ENCODE measurements around the gene NTHL1.

Gene NTHL1

DNA sequence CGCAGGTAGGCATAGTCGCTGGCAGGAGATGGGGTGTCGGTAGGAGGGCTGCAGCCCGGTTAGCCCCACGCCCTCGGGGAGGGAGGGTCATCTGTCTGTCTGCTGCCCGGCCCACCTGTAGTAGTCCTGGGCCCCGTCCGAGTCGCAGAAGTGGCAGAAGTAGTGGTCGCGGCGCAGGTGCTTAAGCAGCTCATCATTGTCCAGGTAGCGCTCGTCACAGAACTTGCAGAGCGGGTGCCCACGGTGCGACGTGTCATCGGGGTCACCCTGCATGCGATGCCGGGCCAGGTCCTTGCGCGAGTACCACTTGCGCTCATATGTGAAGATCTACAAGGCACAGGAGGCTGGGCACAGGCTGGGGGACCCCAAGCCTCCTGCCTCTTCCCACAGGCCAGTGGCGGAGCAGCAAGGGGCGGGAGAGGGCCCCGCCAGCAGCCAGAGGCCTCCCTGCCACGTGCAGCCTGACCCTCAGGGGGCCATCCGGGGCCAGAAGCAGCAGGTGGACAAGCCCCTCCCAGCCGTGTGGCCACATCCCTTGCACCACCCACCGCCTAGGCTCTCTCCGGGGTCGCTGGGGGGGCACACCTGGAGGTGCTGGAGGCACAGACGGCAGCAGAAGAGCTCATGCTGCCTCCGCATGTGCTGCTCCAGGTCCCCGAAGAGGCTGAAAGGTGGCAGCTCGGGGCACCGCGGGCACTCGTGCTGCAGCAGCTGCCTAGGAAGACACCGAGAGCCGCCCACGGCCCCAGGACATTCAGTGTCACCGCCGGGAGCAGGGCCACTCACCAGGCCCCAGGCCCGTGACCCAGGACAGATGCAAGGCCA, 45.0 kb downstream of the NTHL1 start:
- H3K9ac ChIP-seq (ENCODE audit: low read length) = no peak overlapping the region
- H3K27me3 ChIP-seq (ENCODE audit: control insufficient read depth, insufficient read depth, low read length) = no peaks in the 10 kb centered on the region
- no peak overlapping the region for H3K27ac ChIP-seq (ENCODE audit: low read depth, low read length)
- H3K4me1 ChIP-seq (ENCODE audit: control insufficient read depth, insufficient read depth, low read length) = peaks cover 13% of the 10 kb centered on the region
- peaks cover 31% of the 10 kb centered on the region for H3K36me3 ChIP-seq (ENCODE audit: control insufficient read depth, insufficient read depth, low read length)
- no peak overlapping the region for H3K4me3 ChIP-seq (ENCODE audit: low read length)

DNA sequence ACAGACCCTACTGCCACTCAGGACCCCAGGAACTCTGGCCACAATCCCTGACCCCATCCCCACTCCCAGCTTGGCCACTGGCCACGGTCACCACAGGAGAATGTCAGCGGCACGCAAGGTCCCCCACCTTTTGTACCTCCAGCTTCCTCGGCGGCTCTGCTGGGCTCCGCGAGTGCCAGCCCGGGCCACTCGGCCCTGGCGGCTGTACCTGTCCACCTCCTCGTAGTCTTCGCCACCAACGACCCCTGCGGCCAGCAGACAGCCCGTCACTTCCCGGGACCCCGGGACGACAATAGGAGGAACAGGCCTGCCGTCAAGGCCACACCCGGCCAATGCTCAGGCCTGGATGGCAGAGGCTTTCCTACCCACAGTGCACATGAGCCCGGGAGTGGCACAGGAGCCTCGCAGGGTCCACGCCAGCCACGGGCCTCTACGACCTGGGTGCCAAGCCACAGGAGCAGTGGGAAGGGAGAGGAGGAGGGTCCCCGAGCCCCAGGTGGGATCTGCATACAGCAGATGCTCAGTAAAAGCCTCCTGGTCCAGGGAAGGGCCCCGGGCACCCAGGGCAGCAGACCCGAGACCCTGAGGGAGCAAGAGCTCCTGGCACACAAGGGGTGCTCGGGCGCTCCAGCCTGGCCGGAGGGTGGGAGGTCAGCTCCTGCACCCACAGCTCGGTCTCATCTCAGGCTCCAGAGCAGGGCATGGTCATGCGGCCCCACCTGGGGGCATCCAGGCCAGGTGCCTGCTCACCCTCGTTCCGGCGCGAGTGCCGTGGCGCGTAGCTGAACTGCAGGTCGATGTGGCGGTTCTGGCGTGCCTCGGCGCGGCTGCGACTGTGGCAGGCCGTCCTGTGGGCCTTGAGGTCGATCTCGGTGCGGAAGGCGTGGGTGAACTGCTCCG, 45.9 kb downstream of the NTHL1 start:
- H3K9ac ChIP-seq (ENCODE audit: low read length) = no peak overlapping the region
- no peak overlapping the region for H3K4me3 ChIP-seq (ENCODE audit: low read length)
- no peak overlapping the region for H3K27ac ChIP-seq (ENCODE audit: low read depth, low read length)
- peaks cover 30% of the 10 kb centered on the region for H3K36me3 ChIP-seq (ENCODE audit: control insufficient read depth, insufficient read depth, low read length)
- H3K27me3 ChIP-seq (ENCODE audit: control insufficient read depth, insufficient read depth, low read length) = no peaks in the 10 kb centered on the region
- H3K4me1 ChIP-seq (ENCODE audit: control insufficient read depth, insufficient read depth, low read length) = peaks cover 14% of the 10 kb centered on the region

DNA sequence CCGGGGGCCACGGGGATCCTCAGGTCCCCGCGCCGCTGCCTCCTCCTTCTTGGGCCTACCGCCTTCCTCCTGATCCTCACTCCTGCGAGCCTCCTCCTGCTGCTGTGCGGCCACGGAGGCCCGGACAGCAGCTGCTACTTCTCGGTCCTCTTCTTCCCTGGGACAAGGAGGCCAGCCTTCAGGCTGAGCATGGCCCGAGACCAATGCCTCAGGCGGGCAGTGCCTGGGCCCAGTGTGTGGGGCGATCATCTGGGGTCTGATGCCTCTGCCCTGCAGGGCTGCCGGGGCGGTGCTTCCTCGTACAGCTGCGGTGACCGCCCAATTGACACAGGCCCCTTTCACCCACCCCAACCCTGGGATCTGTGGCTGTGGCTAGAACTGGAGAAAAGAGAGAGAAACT, 46.6 kb downstream of the NTHL1 start:
- Histone ChIP-seq H3K27ac (ENCODE audit: low read depth, low read length) (no peak overlapping the region), H3K36me3 (ENCODE audit: control insufficient read depth, insufficient read depth, low read length) (peaks cover 30% of the 10 kb centered on the region), H3K27me3 (ENCODE audit: control insufficient read depth, insufficient read depth, low read length) (no peaks in the 10 kb centered on the region), H3K4me3 (ENCODE audit: low read length) (no peak overlapping the region), H3K9ac (ENCODE audit: low read length) (no peak overlapping the region), H3K4me1 (ENCODE audit: control insufficient read depth, insufficient read depth, low read length) (peaks cover 14% of the 10 kb centered on the region)

DNA sequence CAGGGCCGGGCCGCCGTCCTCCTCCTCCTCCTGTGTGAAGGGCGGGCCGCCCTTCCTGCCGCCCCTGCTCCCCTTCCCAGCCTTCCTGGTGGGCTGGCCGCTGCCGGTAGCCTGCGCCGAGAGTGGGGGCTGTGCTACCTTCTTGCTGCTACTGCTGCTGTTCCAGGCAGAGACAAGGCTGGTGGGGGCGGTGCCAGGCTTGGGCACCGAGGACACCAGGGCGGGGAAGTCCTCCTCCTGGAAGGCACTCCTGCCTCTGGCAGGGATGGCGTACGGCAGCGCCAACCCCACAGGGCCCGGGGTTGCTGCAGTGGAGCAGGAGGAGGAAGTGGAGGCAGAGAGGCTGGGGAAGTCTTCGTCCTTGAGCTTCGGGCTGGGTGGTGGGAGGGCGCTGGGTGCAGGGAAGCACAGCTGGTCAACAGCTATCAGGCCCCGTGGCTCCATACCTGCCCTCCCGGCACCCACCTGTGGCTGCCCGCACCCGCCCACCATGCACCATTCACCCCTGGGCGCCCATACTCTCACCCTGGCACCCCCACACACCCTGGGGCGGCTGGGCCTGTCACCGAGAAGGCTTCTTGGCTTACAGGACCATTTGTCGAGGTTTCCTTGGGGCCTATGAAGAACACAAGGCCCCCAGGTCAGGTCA, 47.6 kb downstream of the NTHL1 start:
- H3K27ac ChIP-seq (ENCODE audit: low read depth, low read length) = no peak overlapping the region
- no peak overlapping the region for H3K4me3 ChIP-seq (ENCODE audit: low read length)
- peaks cover 30% of the 10 kb centered on the region for H3K36me3 ChIP-seq (ENCODE audit: control insufficient read depth, insufficient read depth, low read length)
- H3K4me1 ChIP-seq (ENCODE audit: control insufficient read depth, insufficient read depth, low read length) = peaks cover 13% of the 10 kb centered on the region
- no peak overlapping the region for H3K9ac ChIP-seq (ENCODE audit: low read length)
- H3K27me3 ChIP-seq (ENCODE audit: control insufficient read depth, insufficient read depth, low read length) = no peaks in the 10 kb centered on the region

DNA sequence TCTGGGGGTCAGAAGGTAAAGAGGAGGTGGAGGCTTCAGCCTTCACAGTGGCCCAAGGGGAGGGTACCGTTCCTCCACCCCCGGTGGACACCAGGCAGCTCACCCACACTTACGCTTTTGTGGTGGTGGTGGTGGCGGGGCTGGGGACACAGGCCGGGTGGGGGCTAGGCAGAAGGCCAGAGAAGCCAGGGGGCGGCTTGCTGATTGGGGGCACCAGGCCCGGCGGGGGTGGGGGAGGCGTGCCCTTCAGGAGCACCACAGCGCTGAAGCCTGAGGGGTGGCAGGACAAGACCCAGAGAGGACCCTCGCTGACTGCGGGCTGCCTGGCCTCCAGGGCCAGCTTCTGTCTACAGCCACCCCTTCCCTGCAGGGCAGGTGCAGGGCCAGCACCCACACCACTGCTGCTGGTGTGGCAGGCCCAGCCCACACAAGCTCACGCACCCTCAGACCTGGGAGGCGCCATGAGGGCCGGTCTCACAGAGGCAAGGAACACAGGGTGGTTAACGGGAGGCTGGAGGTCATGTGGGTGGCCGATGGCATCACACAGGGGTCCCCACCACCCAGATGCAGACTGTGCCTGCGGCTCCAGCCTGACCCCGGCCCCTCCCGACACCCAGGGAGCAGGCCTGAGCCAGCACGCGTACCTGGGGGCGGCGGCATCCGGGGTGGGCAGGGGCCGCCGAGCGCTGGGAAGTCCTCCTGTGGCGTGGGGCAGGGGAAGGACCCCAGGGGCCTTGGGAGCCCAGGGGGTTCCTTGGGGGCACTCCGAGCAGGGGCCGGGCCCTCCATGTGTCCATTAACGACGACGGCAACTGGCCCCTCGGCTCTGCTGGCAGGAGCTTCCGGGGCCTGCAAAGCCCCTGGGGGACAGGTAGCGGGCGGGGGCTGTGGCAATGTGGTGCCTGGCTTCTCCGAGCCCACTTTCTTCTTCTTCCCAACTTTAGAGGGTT, 48.5 kb downstream of the NTHL1 start:
- peaks cover 30% of the 10 kb centered on the region for H3K36me3 ChIP-seq (ENCODE audit: control insufficient read depth, insufficient read depth, low read length)
- H3K9ac ChIP-seq (ENCODE audit: low read length) = no peak overlapping the region
- H3K4me3 ChIP-seq (ENCODE audit: low read length) = no peak overlapping the region
- no peak overlapping the region for H3K27ac ChIP-seq (ENCODE audit: low read depth, low read length)
- peaks cover 8% of the 10 kb centered on the region for H3K4me1 ChIP-seq (ENCODE audit: control insufficient read depth, insufficient read depth, low read length)
- H3K27me3 ChIP-seq (ENCODE audit: control insufficient read depth, insufficient read depth, low read length) = no peaks in the 10 kb centered on the region

DNA sequence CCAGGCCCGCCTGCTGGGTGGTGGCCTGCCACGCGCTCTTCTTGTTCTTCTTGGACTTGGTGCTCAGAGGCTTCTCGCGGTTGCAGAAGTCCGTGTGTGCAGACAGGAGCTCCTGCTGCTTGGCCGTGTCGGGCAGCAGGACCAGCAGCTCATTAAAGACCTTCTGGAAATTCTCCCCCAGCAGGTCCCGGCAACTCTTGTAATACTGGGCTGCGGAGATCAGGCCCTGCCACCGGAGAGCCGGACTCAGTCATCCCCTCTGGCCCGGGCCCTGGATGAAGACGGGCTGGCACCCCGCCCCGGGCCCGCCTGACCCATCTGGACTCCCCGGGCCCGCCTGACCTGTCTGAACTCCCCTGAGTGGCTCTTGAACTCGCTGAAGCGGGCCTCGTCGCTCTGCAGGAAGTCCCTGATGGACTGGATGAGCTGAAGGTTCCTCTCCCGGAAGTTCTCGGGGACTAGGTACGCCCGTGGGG, 49.2 kb downstream of the NTHL1 start:
- H3K9ac ChIP-seq (ENCODE audit: low read length) = no peak overlapping the region
- no peak overlapping the region for H3K27ac ChIP-seq (ENCODE audit: low read depth, low read length)
- H3K27me3 ChIP-seq (ENCODE audit: control insufficient read depth, insufficient read depth, low read length) = no peaks in the 10 kb centered on the region
- peaks cover 5% of the 10 kb centered on the region for H3K4me1 ChIP-seq (ENCODE audit: control insufficient read depth, insufficient read depth, low read length)
- no peak overlapping the region for H3K4me3 ChIP-seq (ENCODE audit: low read length)
- peaks cover 29% of the 10 kb centered on the region for H3K36me3 ChIP-seq (ENCODE audit: control insufficient read depth, insufficient read depth, low read length)

DNA sequence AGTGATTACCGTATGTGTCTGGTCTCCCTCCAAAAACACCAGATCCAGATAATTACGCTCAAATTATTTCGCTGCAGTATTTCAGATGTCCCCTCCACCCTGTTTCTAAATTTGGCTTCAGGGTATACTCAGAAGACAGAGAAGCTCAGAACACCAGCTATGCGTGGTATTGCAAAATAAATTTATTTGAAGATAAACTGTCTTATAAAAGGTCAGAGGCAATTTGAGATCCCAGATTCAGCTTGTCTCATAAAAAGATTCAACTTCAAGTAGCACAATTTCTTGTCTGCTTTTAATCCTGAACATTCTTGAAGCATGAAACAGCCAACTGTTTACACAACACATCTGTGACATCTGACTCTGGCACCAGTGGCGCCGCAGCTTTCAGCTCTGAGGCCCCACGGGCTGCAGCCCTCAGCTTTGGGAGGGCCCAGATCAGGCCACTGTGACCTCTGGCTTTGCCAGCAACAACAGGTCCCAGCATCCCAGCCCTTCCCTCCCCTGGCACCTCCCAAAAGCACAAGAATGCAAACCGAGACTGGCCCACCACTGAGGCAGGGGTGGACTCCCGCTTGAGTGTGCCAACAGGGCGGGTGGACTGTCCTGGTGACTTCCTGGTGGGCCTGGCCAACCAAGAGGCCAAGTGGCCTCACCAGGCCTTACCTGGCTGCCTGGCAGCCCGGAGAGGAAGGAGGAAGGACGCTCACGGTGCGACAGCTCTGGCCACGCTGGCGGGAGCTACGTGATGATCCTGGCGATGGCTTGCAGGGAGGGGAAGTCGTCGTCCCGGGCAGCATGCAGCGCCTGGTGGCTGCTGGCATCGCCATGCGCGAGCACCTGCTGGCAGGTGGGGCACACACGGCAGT, 49.9 kb downstream of the NTHL1 start:
- H3K27ac ChIP-seq (ENCODE audit: low read depth, low read length) = peak overlapping the region; percentile 47
- H3K4me3 ChIP-seq (ENCODE audit: low read length) = no peak overlapping the region
- H3K36me3 ChIP-seq (ENCODE audit: control insufficient read depth, insufficient read depth, low read length) = peaks cover 24% of the 10 kb centered on the region

DNA sequence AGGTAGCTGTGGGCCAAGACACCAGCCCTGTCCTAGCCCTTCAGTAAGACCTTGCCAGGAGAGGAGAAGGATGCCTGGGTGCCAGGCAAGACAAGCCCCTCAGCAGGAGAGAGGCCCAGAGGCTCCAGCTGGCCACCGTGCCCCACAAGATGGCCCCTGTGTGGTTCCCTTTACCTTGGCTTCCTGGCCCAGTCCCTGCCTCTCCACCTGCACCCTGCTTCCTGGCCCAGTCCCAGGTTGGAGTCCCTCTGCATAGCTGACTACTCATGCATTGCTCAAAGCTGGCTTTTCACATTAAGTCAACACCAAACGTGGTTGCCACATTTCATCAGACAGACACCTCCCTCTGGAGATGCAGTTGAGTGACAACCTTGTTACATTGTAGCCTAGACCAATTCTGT, 53.9 kb downstream of the NTHL1 start:
- H3K4me1 ChIP-seq (ENCODE audit: control insufficient read depth, insufficient read depth, low read length) = peaks cover 5% of the 10 kb centered on the region
- H3K9ac ChIP-seq (ENCODE audit: low read length) = no peak overlapping the region
- no peak overlapping the region for H3K4me3 ChIP-seq (ENCODE audit: low read length)
- H3K36me3 ChIP-seq (ENCODE audit: control insufficient read depth, insufficient read depth, low read length) = peaks cover 3% of the 10 kb centered on the region
- no peak overlapping the region for H3K27ac ChIP-seq (ENCODE audit: low read depth, low read length)
- H3K27me3 ChIP-seq (ENCODE audit: control insufficient read depth, insufficient read depth, low read length) = peaks cover 22% of the 10 kb centered on the region

More for the DNA sequence above, 49.9 kb downstream of the NTHL1 start:
- H3K4me1 ChIP-seq (ENCODE audit: control insufficient read depth, insufficient read depth, low read length) = peaks cover 5% of the 10 kb centered on the region
- H3K9ac ChIP-seq (ENCODE audit: low read length) = no peak overlapping the region
- H3K27me3 ChIP-seq (ENCODE audit: control insufficient read depth, insufficient read depth, low read length) = no peaks in the 10 kb centered on the region

DNA sequence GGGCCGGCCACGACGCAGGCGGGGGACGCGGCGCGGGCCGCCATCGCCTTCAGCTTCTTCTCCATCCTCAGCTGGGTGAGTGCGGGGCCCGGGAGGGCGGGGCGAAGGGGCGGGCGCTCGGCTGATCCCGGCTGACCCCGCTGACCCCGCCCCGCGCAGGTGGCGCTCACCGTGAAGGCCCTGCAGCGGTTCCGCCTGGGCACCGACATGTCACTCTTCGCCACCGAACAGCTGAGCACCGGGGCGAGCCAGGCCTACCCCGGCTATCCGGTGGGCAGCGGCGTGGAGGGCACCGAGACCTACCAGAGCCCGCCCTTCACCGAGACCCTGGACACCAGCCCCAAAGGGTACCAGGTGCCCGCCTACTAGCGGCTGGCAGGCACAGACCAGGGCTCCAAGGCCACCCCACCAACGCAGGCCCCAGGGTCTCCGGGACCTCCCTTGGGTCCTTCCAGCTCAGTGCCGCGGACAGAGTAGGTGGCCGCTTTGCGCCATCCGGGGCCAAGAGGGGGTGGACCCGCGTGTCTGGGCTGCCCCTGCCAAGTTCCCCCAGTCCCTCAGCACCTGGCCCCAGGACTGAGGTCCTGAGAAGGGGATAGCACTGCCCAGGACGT, 54.8 kb downstream of the NTHL1 start:
- H3K4me1 ChIP-seq (ENCODE audit: control insufficient read depth, insufficient read depth, low read length) = peaks cover 3% of the 10 kb centered on the region
- no peak overlapping the region for H3K27ac ChIP-seq (ENCODE audit: low read depth, low read length)
- H3K27me3 ChIP-seq (ENCODE audit: control insufficient read depth, insufficient read depth, low read length) = peaks cover 24% of the 10 kb centered on the region
- no peak overlapping the region for H3K9ac ChIP-seq (ENCODE audit: low read length)
- H3K4me3 ChIP-seq (ENCODE audit: low read length) = no peak overlapping the region
- no peaks in the 10 kb centered on the region for H3K36me3 ChIP-seq (ENCODE audit: control insufficient read depth, insufficient read depth, low read length)

DNA sequence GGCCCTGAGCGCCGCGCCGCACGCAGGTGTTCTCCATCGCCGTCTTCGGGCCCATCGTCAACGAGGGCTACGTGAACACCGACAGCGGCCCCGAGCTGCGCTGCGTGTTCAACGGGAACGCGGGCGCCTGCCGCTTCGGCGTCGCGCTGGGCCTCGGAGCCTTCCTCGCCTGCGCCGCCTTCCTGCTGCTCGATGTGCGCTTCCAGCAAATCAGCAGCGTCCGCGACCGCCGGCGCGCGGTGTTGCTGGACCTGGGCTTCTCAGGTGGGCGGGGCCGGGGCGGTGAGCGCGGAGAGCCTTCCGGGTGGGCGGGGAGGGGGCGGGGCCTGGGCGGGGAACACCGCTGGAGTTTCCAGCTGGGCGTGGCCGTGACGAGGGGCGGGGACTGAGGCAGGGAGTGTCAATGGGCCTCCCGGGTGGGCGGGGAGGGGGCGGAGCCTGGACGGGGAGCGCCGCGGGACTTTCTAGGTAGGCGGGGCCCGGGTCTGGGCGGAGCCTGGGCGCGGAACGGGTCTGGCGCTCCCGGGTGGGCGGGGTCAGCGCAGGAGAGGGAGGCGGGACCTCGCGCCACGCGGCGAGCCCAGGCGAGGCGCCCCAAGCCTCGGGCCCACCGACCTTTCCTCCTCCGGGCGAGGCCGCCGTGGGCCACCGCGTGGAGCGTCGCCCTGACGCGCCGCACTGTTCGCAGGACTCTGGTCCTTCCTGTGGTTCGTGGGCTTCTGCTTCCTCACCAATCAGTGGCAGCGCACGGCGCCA, 55.5 kb downstream of the NTHL1 start:
- no peak overlapping the region for H3K9ac ChIP-seq (ENCODE audit: low read length)
- peaks cover 1% of the 10 kb centered on the region for H3K36me3 ChIP-seq (ENCODE audit: control insufficient read depth, insufficient read depth, low read length)
- peak overlapping the region; percentile 51 for H3K4me3 ChIP-seq (ENCODE audit: low read length)
- peaks cover 24% of the 10 kb centered on the region for H3K27me3 ChIP-seq (ENCODE audit: control insufficient read depth, insufficient read depth, low read length)
- H3K4me1 ChIP-seq (ENCODE audit: control insufficient read depth, insufficient read depth, low read length) = peaks cover 1% of the 10 kb centered on the region
- H3K27ac ChIP-seq (ENCODE audit: low read depth, low read length) = no peak overlapping the region
